ENCODE data around the gene WDFY2. TPM values are rescaled to one million over a fixed set of nuclear protein-coding genes. Genes with fewer than 3 reads are reported as not detected.
"Not testable (repeated sequence)": the region's sequence is repeated elsewhere in the genome, so short reads cannot be mapped to it uniquely, and the experiment has no call there.

WDFY2 gene
- total and polyA plus RNA-seq, 2 of the 13 experiments (the other 11 are each of a cell fraction or from before 2014, with no cell fraction given): 22.6 to 27.0 TPM

DNA sequence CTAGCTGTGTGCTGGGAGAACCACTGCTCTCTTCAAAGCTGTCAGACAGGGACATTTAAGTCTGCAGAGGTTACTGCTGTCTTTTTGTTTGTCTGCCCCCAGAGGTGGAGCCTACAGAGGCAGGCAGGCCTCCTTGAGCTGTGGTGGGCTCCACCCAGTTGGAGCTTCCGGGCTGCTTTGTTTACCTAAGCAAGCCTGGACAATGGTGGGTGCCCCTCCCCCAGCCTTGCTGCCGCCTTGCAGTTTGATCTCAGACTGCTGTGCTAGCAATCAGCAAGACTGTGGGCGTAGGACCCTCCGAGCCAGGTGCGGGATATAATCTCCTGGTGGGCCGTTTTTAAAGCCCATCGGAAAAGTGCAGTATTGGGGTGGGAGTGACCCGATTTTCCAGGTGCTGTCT lies 111.4 kb downstream of the WDFY2 start (continued):
- TF ChIP-seq, protein P1, sequence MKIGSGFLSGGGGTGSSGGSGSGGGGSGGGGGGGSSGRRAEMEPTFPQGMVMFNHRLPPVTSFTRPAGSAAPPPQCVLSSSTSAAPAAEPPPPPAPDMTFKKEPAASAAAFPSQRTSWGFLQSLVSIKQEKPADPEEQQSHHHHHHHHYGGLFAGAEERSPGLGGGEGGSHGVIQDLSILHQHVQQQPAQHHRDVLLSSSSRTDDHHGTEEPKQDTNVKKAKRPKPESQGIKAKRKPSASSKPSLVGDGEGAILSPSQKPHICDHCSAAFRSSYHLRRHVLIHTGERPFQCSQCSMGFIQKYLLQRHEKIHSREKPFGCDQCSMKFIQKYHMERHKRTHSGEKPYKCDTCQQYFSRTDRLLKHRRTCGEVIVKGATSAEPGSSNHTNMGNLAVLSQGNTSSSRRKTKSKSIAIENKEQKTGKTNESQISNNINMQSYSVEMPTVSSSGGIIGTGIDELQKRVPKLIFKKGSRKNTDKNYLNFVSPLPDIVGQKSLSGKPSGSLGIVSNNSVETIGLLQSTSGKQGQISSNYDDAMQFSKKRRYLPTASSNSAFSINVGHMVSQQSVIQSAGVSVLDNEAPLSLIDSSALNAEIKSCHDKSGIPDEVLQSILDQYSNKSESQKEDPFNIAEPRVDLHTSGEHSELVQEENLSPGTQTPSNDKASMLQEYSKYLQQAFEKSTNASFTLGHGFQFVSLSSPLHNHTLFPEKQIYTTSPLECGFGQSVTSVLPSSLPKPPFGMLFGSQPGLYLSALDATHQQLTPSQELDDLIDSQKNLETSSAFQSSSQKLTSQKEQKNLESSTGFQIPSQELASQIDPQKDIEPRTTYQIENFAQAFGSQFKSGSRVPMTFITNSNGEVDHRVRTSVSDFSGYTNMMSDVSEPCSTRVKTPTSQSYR (CRISPR knock-in tag; IDR thresholded peaks at IDR 0.05; ENCODE audit: borderline replicate concordance): peak; percentile 97
- TF ChIP-seq ZBTB7B (CRISPR knock-in tag; IDR thresholded peaks at IDR 0.05) (peak; percentile 66; the same call in 1 of the 2 replicates), NR2F6 (CRISPR knock-in tag; IDR thresholded peaks at IDR 0.05) (0 out of 2 replicates have a peak, but pooled peaks have one; percentile 15), FOXP1 (CRISPR knock-in tag; IDR thresholded peaks at IDR 0.05) (0 out of 2 replicates have a peak, but pooled peaks have one; percentile 8), NCOA2 (CRISPR knock-in tag; IDR thresholded peaks at IDR 0.05) (0 out of 2 replicates have a peak, but pooled peaks have one; percentile 34), HOXA3 (CRISPR knock-in tag; IDR thresholded peaks at IDR 0.05) (0 out of 2 replicates have a peak, but pooled peaks have one; percentile 17)
- not testable (repeated sequence) for TF ChIP-seq NR2F6, FOXP1 (IDR thresholded peaks at IDR 0.05)

DNA sequence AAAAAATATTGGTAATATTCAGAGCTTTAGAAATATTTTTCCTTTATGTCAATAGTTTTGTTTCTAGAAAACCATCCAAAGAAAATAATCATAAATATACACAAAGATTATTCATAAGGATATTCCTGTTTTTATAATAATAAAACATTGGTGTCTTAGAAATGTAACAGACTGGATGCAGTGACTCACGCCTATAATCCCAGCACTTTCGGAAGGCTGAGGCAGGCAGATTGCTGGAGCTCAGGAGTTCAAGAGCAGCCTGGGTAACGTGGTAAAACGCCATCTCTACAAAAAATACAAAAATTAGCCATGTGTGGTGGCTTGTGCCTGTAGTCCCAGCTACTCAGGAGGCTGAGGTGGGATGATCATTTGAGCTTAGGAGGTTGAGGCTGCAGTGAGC lies 112.9 kb downstream of the WDFY2 start:
- no peak overlapping the region for H3K27ac ChIP-seq (ENCODE audit: extremely low read length, insufficient read depth, low read length)
- H3K4me1 ChIP-seq (ENCODE audit: insufficient read depth, low read length): peaks cover 7% of the 10 kb centered on the region
- in situ Hi-C loops (cut with HindIII; ENCODE audit: extremely low pct_ligation_motif_present, low pct_unique_long_range_greater_than_20kb): no loop called here
- H3K79me2 ChIP-seq (ENCODE audit: insufficient read depth, low read length): peaks cover 9% of the 10 kb centered on the region
- H2AFZ ChIP-seq (ENCODE audit: low read length): no peak overlapping the region
- CTCF ChIA-PET (ENCODE audit: low intra/inter-chr PET ratio, low total read pairs): no interaction called here
- H3K9me3 ChIP-seq (ENCODE audit: low read length): no peaks in the 10 kb centered on the region
- ATAC-seq (no peak), FAIRE-seq (no peak), DNase-seq (ENCODE audit: low spot score) (no peak)
- intact Hi-C loops (cut with micrococcal nuclease; ENCODE audit: unreplicated experiment): no loop called here
- 96% methylated on average over 4 of the region's 4 CpGs for WGBS (ENCODE audit: low lambda C conversion rate)
- peaks cover 0 to 5% of the 10 kb centered on the region in 2 experiments; a peak in 1 of 5 replicates for H3K36me3 ChIP-seq (replicated peaks in 1 of 2; ENCODE audit: control insufficient read depth in 1 of 2, insufficient read depth in 2 of 2, low read length in 2 of 2)
- no peaks in the 10 kb centered on the region for H3K27me3 ChIP-seq (ENCODE audit: control insufficient read depth in 1 of 2, insufficient read depth in 2 of 2, low read length in 2 of 2)
- H3K4me2 ChIP-seq (ENCODE audit: low read depth, low read length): no peak overlapping the region
- no peak overlapping the region for H3K4me3 ChIP-seq (replicated peaks in 1 of 3; ENCODE audit: insufficient read depth in 1 of 3, low read depth in 2 of 3, low read length in 3 of 3)
- TF ChIP-seq ATF1 (CRISPR knock-in tag; IDR thresholded peaks at IDR 0.05): no peak
- TF ChIP-seq USF2 (IDR thresholded peaks at IDR 0.05; ENCODE audit: low read depth, low read length): no peak
- no peak for TF ChIP-seq USF2 (CRISPR knock-in tag; IDR thresholded peaks at IDR 0.05; ENCODE audit: borderline replicate concordance)
- no peak for TF ChIP-seq CREB3 (CRISPR knock-in tag; IDR thresholded peaks at IDR 0.05)
- no peak for TF ChIP-seq PHF21A (CRISPR knock-in tag; IDR thresholded peaks at IDR 0.05)
- TF ChIP-seq NBN (conservative IDR thresholded peaks at IDR 0.05): no peak
- no peak for TF ChIP-seq NR2F2 (IDR thresholded peaks at IDR 0.05; ENCODE audit: borderline replicate concordance, low read depth)
- POLR2A ChIA-PET: interaction anchor here (1.8 kb wide), 1 partner anchor 244 kb away, joined by 8 read pairs; the partner anchor contains the start of gene INTS6
- H4K20me1 ChIP-seq (ENCODE audit: insufficient read depth, low read length): no peaks in the 10 kb centered on the region
- BruUV-seq (replicated peaks): no TSS peak
- no peak overlapping the region for H3K9ac ChIP-seq (ENCODE audit: insufficient read depth, low read depth, low read length)

Measured in HepG2 (cell line).